GM21529 (cell line): ENCODE data around the gene CNTN5.
"Not testable (repeated sequence)": the region's sequence is repeated elsewhere in the genome, so short reads cannot be mapped to it uniquely, and the experiment has no call there.

Source experiments
- ATAC-seq: cut with Tn5 transposase; IDR thresholded peaks from one replicate; pipeline ENCODE4 v1.9.1; 2021; ENCODE audit not compliant: unreplicated experiment

The CNTN5 gene

GRCh38 chr11:99708928-99709672, 688.4 kb downstream of the CNTN5 start:
- no peak for ATAC-seq

- ATAC-seq: no peak
Measured at GRCh38 chr11:99716302-99716701, 695.6 kb downstream of the CNTN5 start.

GRCh38 chr11:99718291-99718690, 697.5 kb downstream of the CNTN5 start:
- ATAC-seq: no peak

DNA sequence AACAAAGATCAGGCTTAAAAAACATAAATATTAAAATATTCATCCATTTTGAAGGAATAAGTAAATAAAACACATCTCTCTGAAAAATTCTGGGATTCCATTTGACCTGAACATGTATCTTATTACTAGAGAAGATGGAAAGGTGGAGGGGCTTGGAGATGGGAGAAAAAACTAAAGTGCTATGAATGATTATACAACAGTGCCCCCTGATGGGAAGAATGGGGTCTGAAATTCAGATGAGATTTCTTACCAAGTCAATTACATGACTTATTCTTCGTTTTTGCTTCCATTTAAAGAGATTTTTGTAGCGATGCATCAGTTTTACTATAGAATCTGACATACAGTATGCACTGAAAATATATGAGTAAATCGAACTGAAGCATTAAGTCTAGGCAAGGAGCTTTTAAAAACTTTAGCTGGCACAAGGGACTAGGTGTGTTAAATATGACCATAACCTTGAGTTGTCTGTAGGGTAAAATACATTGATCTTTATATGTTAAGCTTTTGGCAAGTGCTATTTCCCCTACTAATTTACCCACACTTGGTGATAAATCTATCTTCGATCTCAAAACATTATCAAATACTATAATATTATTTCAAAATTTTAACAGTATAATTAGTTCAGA, 718.8 kb downstream of the CNTN5 start:
- no peak for ATAC-seq

- no peak for ATAC-seq
Measured at GRCh38 chr11:99742501-99742900, 721.8 kb downstream of the CNTN5 start.

- ATAC-seq: no peak
Measured at GRCh38 chr11:99759787-99760186, 739.0 kb downstream of the CNTN5 start.

DNA sequence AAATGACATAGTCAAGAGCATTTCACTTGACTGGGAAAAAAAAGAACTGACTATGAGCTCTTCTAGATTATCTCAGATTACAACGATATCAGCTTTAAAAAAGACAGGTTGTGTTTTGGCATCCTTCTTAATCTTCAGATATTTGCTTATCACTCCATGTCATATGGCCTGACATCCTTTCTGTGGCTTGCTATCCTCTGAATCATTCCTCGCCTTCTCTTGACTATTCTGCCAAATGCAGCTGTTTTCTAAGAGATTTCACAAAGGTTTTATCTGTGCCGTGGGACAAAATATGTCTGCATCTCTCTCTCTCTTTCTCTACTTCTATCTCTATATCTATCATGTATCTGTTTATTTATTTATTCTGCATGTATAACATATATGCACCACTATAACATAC, 746.1 kb downstream of the CNTN5 start:
- no peak for ATAC-seq

- no peak for ATAC-seq
Measured at GRCh38 chr11:99773646-99774045, 752.9 kb downstream of the CNTN5 start.

DNA sequence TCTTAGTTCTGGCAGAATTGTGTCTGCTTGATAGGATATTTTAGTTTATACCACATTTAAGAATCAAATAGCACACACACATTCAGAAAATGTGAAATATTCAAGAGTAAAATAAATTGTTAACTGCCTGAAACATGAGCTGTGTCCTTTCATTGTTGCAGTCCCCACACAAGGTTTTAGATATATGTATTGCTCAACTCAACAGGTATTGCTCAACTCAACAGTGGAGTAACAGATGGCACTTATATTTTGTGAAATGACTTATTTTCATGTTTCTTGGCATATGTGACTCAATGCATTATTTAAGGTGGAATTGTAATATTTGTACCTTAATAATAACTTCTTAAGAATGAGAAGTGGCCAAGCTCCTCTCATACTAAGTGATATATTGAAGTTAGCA, 760.3 kb downstream of the CNTN5 start:
- no peak for ATAC-seq

GRCh38 chr11:99791354-99791753, 770.6 kb downstream of the CNTN5 start:
- ATAC-seq: no peak

- ATAC-seq: no peak
Measured at GRCh38 chr11:99795999-99796398, 775.2 kb downstream of the CNTN5 start.

DNA sequence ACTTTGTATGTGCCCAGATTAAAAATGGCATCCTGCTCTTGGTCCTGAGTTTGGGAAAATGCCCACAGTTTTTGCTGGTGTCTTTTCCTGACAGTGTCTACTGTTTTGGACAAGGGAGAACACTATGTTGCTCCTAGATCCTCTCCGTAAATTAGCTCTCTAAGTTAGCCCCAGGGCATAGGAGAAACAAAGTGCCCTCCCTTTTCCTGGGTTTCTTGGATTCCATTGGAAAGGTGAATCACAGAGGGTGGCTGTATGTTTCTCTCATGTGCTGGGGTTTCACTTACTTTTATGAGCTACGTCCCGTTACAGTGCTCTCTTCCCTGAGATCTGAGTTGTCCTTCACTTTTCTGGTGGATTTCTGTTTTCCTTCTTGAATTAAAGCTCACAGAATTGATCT, 782.8 kb downstream of the CNTN5 start:
- no peak for ATAC-seq

GRCh38 chr11:99812516-99812915, 791.8 kb downstream of the CNTN5 start:
- no peak for ATAC-seq

DNA sequence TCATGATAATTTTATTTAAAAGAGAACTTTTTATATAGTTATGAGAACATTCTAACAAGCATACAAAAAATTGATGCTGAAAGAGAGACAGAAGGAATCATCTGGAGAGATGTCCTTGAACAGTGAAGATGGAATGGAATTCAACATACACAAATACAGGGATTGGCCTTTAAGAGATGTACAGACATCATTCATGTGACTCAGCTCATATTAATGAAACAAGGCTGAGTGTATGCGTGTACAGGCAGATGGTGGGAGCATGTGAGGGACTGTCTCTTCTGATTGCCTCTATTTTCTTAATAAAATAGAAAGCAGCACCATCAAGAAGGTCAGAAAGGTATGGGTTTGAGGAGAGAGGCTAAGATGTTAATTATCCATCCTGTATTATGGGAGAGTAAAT, 793.3 kb downstream of the CNTN5 start:
- no peak for ATAC-seq

- no peak for ATAC-seq
Measured at GRCh38 chr11:99814738-99815137, 794.0 kb downstream of the CNTN5 start.

- no peak for ATAC-seq
Measured at GRCh38 chr11:99818991-99819390, 798.2 kb downstream of the CNTN5 start.

DNA sequence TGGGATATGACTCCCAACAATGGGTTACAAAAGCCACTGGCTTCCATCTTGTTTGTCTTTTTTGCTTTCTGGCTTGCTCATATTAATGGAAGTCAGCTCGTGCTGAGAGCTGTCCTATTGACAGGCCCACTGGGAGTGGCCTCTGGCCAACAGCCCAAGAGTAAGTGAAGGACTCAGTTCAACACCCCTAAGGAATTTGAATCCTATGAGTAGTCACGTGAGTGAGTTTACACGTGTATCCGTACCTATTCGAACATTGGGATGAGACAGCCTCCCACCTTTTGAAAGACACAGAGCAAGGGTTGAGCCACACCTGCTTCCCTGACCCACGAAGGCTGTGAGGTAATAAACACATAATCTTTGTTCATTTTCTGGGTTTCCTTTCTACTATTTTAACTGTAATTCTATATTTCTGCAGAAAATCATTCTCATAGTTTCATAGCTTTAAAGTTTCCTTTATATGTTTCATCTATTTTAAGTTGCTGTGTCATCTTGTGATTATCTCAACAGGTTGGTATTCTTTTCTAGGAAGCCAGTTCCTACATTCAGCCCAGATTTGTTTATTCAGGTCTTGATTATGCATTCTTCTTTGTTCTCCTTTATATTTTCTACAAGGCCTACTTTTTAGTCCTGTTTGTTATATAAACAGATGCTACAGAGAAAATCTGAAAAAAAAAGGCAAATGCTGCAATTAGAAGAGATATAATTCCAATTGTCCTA, 802.3 kb downstream of the CNTN5 start:
- no peak for ATAC-seq

DNA sequence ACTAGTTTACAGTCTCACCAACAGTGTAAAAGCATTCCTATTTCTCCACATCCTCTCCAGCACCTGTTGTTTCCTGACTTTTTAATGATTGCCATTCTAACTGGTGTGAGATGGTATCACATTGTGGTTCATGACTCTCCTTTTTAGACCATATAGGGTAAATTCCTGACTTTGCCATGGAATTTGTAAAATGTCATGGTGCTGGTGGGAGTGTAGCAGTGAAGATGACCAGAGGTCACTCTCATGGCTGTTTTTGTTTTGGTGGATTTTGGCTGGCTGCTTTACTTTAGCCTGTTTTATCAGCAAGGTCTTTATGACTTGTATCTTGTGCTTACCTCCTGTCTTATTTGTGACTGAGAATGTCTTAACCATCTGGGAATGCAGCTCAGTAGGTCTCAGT, 816.0 kb downstream of the CNTN5 start:
- ATAC-seq: not testable (repeated sequence)

- no peak for ATAC-seq
Measured at GRCh38 chr11:99841885-99842284, 821.1 kb downstream of the CNTN5 start.

DNA sequence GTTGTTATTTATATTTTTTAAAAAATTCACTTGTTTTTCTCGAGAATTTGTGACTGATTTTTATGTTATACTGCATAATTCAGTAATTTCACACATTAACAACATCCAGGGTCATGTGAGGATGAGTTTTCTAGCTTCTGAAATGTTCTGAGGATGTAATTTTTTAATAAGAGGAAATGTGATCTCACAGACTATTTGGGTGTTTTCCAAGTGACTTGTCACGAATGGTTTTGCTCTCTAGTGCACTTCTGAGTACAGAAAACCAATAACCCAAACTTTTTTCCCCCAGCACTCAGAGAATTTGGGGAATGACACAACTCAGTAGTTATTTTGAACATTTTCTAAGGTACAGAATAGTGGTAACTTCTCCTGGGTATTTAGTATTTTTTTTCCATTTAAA, 845.2 kb downstream of the CNTN5 start:
- ATAC-seq: no peak

DNA sequence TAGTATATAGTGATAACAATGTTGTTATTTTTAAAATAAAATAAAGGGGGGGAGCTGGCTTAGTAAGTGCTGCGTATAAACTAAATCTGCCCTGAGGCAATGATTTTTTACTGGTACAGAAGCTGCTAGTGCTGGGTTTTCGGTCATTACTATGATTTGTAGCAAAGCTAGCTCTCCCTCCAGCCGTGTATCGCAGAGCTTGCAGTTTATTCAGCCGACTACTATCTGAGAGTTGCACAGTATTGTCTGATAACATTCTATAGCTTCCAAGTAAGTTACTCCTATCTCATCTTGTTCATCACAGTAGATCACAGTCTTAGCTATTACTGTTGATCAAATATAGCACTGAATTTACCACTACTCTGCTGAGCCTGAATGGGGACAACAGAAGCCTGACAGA, 860.9 kb downstream of the CNTN5 start:
- no peak for ATAC-seq

- no peak for ATAC-seq
Measured at GRCh38 chr11:99884750-99885149, 864.0 kb downstream of the CNTN5 start.
